SK-N-MC (cell line): ENCODE measurements around the gene STON2.

ENCODE experiments used
- FOXP2 ChIP-seq: optimal IDR thresholded peaks from 2 replicates; pipeline ENCODE3; 2011; ENCODE audit warnings: mild to moderate bottlenecking, moderate library complexity; ENCODE audit not compliant: insufficient read depth; ENCODE audit errors: extremely low read length, control extremely low read depth
- POLR2AphosphoS5 ChIP-seq: IDR thresholded peaks from 2 replicates; pipeline ENCODE4 v1.6.1; 2012; ENCODE audit warnings: mild to moderate bottlenecking, low read depth, low read length, borderline replicate concordance

DNA sequence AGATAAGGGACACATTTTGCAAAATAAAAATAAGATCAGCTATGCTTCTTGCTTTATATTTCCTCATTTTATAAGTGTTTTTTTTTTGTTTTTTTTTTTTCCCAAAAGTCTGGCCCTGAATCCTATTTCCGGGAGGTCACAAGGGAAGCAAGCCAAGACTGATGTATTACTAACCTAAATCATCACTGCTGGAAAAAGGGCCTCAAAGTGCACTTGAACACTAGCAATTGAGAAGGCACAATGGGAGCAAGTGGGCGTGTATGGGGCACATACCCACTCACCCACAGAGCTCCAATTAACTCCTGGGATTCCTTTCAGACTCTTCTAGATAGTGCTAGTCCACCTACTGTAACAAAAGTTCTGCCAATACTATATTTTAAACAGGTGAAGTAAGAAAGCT is 58.8 kb downstream of the STON2 start:
- TF ChIP-seq POLR2AphosphoS5 (no peak), FOXP2 (no peak)
